Measurements from ENCODE around the gene FNDC3B. TPM values are rescaled to one million over a fixed set of nuclear protein-coding genes. Genes with fewer than 3 reads are reported as not detected.

FNDC3B gene
- total and polyA plus RNA-seq, 2 of the 8 experiments (the other 6 are each of a cell fraction or from before 2014, with no cell fraction given): 14.1 to 44.4 TPM

GRCh38 chr3:172106989-172107388, 67.6 kb downstream of the FNDC3B start:
- no peak overlapping the region for H4K5ac ChIP-seq (ENCODE audit: insufficient read length, low read depth, low read length)
- H4K91ac ChIP-seq (replicated peaks; ENCODE audit: insufficient read length, low read length): no peak overlapping the region
- no peak overlapping the region for H2BK15ac ChIP-seq (ENCODE audit: low read length)
- H3K23me2 ChIP-seq (ENCODE audit: low read depth, low read length): no peaks in the 10 kb centered on the region
- ChIA-PET POLR2A (ENCODE audit: partially characterized antibody) (no interaction called here), CTCF (ENCODE audit: partially characterized antibody) (interaction anchor here (0.5 to 1.9 kb wide), 6 partner anchors 12 to 1254 kb away, joined by 3 to 6 read pairs (median 4); no protein-coding TSS in a partner anchor)
- H4K8ac ChIP-seq (ENCODE audit: extremely low read depth, insufficient read depth, low read length): no peak overlapping the region
- H3K36me3 ChIP-seq (ENCODE audit: control insufficient read depth in 2 of 4, insufficient read depth in 4 of 4, low read length in 3 of 4): no peaks in the 10 kb centered on the region; a peak in 1 of 8 replicates
- peaks cover 0 to 2% of the 10 kb centered on the region in 2 experiments for H4K20me1 ChIP-seq (replicated peaks in 1 of 2; ENCODE audit: control insufficient read depth in 1 of 2, insufficient read depth in 2 of 2, low read length in 2 of 2)
- TF ChIP-seq TCF12 (IDR thresholded peaks at IDR 0.05; ENCODE audit: low read depth, low read length): no peak
- no peak for TF ChIP-seq CREB1 (IDR thresholded peaks at IDR 0.05)
- TF ChIP-seq MAX (IDR thresholded peaks at IDR 0.05): no peak
- TF ChIP-seq KDM4A (IDR thresholded peaks at IDR 0.05; ENCODE audit: low read depth, low read length, severe bottlenecking): no peak
- no peak for TF ChIP-seq SIRT6 (IDR thresholded peaks at IDR 0.05; ENCODE audit: low read length)
- TF ChIP-seq NANOG (IDR thresholded peaks at IDR 0.05; ENCODE audit: insufficient read depth, low read depth, low read length, poor library complexity, severe bottlenecking): no peak
- no peak for TF ChIP-seq SP1 (IDR thresholded peaks at IDR 0.05; ENCODE audit: low read depth, low read length)
- no peak overlapping the region for H3K18ac ChIP-seq (ENCODE audit: extremely low read depth, low read length)
- no peak overlapping the region for H2BK12ac ChIP-seq (ENCODE audit: low read depth, low read length)
- no peak overlapping the region for H3K56ac ChIP-seq (replicated peaks; ENCODE audit: insufficient read length, low read depth, low read length)
- H3K23ac ChIP-seq (ENCODE audit: insufficient read length): no peak overlapping the region
- H3K14ac ChIP-seq (ENCODE audit: insufficient read length): no peak overlapping the region
- H3K9me3 ChIP-seq (ENCODE audit: insufficient read depth in 2 of 2, low read depth in 1 of 2, low read length in 1 of 2): no peaks in the 10 kb centered on the region
- DNase-seq (ENCODE audit: low read depth in 1 of 2, low spot score in 2 of 2): no peak
- no peak overlapping the region for H3K27ac ChIP-seq (ENCODE audit: low read depth, low read length)
- H2BK120ac ChIP-seq (replicated peaks; ENCODE audit: low read depth, low read length): no peak overlapping the region
- no peaks in the 10 kb centered on the region for H3K27me3 ChIP-seq (replicated peaks in 1 of 4; ENCODE audit: control insufficient read depth in 3 of 4, extremely low read depth in 1 of 4, insufficient read depth in 3 of 4, low read length in 3 of 4)
- 81% methylated on average over 7 of the region's 7 CpGs; no CpG with 5 or more reads in 1 of the 2 experiments for WGBS, 2 experiments (ENCODE audit: extremely low coverage in 1 of 2, insufficient coverage in 1 of 2, insufficient read length in 1 of 2, insufficient replicate concordance in 2 of 2, low coverage in 1 of 2, low lambda C conversion rate in 2 of 2, missing lambda C conversion rate in 1 of 2)
- H3K79me2 ChIP-seq (ENCODE audit: control insufficient read depth in 1 of 2, insufficient read depth in 2 of 2, low read length in 2 of 2): peaks cover 0 to 91% of the 10 kb centered on the region in 2 experiments
- no peak for FAIRE-seq
- H2BK20ac ChIP-seq (ENCODE audit: low read length): no peak overlapping the region
- H2AFZ ChIP-seq (ENCODE audit: low read length): no peak overlapping the region
- no peak overlapping the region; the same call in 1 of the 2 replicates for H2AK5ac ChIP-seq (ENCODE audit: low read depth, low read length)
- H3K9ac ChIP-seq (replicated peaks in 1 of 4; ENCODE audit: extremely low read depth in 1 of 4, low read depth in 3 of 4, low read length in 3 of 4): no peak overlapping the region
- H3K4me1 ChIP-seq (replicated peaks in 1 of 4; ENCODE audit: control insufficient read depth in 3 of 4, insufficient read depth in 4 of 4, low read length in 3 of 4): peaks cover 0 to 12% (median 3%) of the 10 kb centered on the region in 4 experiments; a peak in 4 of 7 replicates
- H3K79me1 ChIP-seq (ENCODE audit: low read depth, low read length): peaks cover 5% of the 10 kb centered on the region; the same call in 1 of the 2 replicates
- no peak overlapping the region for H3K4ac ChIP-seq (replicated peaks; ENCODE audit: insufficient read length, low read depth, low read length)
- H2BK5ac ChIP-seq (ENCODE audit: low read depth, low read length): no peak overlapping the region
- no peak overlapping the region for H3K4me2 ChIP-seq (ENCODE audit: insufficient read depth in 1 of 2, low read depth in 2 of 2, low read length in 2 of 2)
- H3K4me3 ChIP-seq (ENCODE audit: extremely low read depth in 1 of 4, insufficient read depth in 2 of 4, low read depth in 3 of 4, low read length in 4 of 4): no peak overlapping the region
